HG02571 (cell line): Measurements from ENCODE around the gene HTT-AS.

Source experiments
- ATAC-seq: cut with Tn5 transposase; IDR thresholded peaks from one replicate; pipeline ENCODE4 v1.9.1; 2021; ENCODE audit warnings: mild to moderate bottlenecking, moderate library complexity; ENCODE audit not compliant: unreplicated experiment

HTT-AS gene

GRCh38 chr4:3031357-3032082 is 42.8 kb downstream of the HTT-AS start:
- ATAC-seq: no peak

GRCh38 chr4:3030566-3031356 is 43.6 kb downstream of the HTT-AS start:
- no peak for ATAC-seq

GRCh38 chr4:3029464-3029863 is 44.9 kb downstream of the HTT-AS start:
- no peak for ATAC-seq

- no peak for ATAC-seq
Measured at GRCh38 chr4:3026540-3026939, 47.8 kb downstream of the HTT-AS start.

GRCh38 chr4:3025881-3026280 is 48.5 kb downstream of the HTT-AS start:
- no peak for ATAC-seq

- ATAC-seq: no peak
Measured at GRCh38 chr4:3022651-3023050, 51.7 kb downstream of the HTT-AS start.

- no peak for ATAC-seq
Measured at GRCh38 chr4:3022112-3022511, 52.2 kb downstream of the HTT-AS start.

- no peak for ATAC-seq
Measured at GRCh38 chr4:3021627-3022026, 52.7 kb downstream of the HTT-AS start.

- ATAC-seq: no peak
Measured at GRCh38 chr4:3021127-3021526, 53.2 kb downstream of the HTT-AS start.

GRCh38 chr4:3019145-3019846 is 55.0 kb downstream of the HTT-AS start:
- ATAC-seq: no peak

- ATAC-seq: no peak
Measured at GRCh38 chr4:3017504-3017903, 56.8 kb downstream of the HTT-AS start.

GRCh38 chr4:3016961-3017360 is 57.4 kb downstream of the HTT-AS start:
- no peak for ATAC-seq

- peak; percentile 50 for ATAC-seq
Measured at GRCh38 chr4:3013839-3014350, 60.4 kb downstream of the HTT-AS start.
